ENCODE data around the gene HOXA3.

DNA sequence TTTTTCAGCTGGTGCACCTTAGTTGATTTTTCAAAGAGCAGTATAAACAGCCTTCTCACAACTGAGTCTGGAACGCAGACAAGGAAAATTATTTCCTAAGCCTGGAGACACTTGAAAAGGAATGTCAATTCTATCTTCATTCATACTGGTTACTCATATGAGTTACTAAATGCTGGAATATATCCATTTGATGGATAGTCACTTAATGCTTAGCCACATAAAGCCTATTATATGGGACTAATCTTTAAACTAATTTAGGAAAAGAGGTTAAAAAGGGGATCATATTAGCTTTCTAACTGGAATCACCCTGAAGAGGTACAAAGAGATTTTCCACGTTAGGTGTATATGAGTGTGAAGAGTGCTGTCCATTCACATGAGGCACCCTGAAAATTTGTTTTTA, 20.2 kb downstream of the HOXA3 start:
- TF ChIP-seq, protein P1, sequence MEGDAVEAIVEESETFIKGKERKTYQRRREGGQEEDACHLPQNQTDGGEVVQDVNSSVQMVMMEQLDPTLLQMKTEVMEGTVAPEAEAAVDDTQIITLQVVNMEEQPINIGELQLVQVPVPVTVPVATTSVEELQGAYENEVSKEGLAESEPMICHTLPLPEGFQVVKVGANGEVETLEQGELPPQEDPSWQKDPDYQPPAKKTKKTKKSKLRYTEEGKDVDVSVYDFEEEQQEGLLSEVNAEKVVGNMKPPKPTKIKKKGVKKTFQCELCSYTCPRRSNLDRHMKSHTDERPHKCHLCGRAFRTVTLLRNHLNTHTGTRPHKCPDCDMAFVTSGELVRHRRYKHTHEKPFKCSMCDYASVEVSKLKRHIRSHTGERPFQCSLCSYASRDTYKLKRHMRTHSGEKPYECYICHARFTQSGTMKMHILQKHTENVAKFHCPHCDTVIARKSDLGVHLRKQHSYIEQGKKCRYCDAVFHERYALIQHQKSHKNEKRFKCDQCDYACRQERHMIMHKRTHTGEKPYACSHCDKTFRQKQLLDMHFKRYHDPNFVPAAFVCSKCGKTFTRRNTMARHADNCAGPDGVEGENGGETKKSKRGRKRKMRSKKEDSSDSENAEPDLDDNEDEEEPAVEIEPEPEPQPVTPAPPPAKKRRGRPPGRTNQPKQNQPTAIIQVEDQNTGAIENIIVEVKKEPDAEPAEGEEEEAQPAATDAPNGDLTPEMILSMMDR (IDR thresholded peaks at IDR 0.05) = no peak
- TF ChIP-seq POLR2AphosphoS5 (IDR thresholded peaks at IDR 0.05) (no peak), POLR2A (IDR thresholded peaks at IDR 0.05) (no peak)

All from breast epithelium (tissue), 3 donors.